Measurements from ENCODE around the gene UNKL.

UNKL gene

DNA sequence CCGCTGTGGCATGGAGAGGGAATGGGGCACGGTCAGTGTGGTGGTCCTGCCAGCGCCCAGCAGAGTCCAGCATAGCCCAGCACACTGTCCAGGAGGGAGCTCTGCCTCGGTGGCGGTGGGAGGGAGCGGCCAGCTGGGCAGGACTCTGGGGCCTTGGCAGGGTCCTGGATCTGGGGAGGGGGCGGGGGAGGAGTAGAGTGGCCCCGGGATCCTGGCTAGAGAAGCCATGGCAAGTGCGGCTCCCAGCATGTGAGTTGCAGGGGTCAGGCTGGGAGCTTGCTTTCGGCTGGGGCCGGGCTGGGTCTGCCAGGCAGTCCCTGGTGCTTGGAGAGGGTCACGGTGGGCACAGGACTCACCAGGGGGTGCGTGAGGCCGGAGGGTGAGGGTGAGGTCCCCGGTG lies 58.9 kb downstream of the UNKL start:
- no peak for DNase-seq (ENCODE audit: low read depth)
- no peak for TF ChIP-seq MYC (IDR thresholded peaks at IDR 0.05; ENCODE audit: low read depth, low read length)
- TF ChIP-seq, protein P1, sequence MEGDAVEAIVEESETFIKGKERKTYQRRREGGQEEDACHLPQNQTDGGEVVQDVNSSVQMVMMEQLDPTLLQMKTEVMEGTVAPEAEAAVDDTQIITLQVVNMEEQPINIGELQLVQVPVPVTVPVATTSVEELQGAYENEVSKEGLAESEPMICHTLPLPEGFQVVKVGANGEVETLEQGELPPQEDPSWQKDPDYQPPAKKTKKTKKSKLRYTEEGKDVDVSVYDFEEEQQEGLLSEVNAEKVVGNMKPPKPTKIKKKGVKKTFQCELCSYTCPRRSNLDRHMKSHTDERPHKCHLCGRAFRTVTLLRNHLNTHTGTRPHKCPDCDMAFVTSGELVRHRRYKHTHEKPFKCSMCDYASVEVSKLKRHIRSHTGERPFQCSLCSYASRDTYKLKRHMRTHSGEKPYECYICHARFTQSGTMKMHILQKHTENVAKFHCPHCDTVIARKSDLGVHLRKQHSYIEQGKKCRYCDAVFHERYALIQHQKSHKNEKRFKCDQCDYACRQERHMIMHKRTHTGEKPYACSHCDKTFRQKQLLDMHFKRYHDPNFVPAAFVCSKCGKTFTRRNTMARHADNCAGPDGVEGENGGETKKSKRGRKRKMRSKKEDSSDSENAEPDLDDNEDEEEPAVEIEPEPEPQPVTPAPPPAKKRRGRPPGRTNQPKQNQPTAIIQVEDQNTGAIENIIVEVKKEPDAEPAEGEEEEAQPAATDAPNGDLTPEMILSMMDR (IDR thresholded peaks at IDR 0.05; ENCODE audit: low read depth, low read length) = no peak
- TF ChIP-seq POLR2A (IDR thresholded peaks at IDR 0.05; ENCODE audit: extremely low read depth, insufficient read length) = no peak
- TF ChIP-seq, protein P2, sequence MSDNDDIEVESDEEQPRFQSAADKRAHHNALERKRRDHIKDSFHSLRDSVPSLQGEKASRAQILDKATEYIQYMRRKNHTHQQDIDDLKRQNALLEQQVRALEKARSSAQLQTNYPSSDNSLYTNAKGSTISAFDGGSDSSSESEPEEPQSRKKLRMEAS (IDR thresholded peaks at IDR 0.05; ENCODE audit: low read depth, low read length) = no peak
- H3K4me3 ChIP-seq (ENCODE audit: low read depth, low read length) = no peak overlapping the region

DNA sequence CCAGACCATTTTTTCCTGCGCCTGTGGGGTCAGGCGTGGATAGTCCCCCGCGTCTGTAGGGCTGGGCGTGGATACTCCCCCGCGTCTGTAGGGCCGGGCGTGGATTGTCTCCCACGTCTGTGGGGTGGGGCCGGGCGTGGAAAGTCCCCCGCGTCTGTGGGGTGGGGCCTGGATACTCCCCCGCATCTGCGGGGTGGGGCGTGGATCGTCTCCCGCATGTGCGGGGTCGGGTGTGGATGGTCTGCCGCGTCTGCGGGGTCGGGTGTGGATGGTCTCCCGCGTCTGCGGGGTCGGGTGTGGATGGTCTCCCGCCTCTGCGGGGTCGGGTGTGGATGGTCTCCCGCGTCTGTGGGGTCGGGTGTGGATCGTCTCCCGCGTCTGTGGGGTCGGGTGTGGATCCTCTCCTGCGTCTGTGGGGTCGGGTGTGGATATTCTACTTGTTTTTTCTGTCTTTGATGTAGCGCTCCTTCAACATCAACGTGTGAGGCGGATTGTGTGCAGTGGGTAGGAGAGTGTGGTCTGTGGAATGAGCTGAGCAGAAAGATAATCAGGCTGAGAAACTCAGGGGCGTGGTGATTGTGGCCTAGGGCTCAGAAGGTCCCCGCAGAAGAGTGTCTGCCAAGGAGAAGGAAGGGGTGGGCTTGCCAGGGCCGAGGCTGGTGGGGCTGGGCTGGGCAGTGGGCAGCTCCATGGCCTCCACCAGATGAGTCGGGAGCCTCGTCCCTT lies 59.5 kb downstream of the UNKL start:
- H3K4me3 ChIP-seq (ENCODE audit: low read depth, low read length) = no peak overlapping the region
- TF ChIP-seq MYC (IDR thresholded peaks at IDR 0.05; ENCODE audit: low read depth, low read length) (no peak), POLR2A (IDR thresholded peaks at IDR 0.05; ENCODE audit: extremely low read depth, insufficient read length) (no peak)
- TF ChIP-seq, protein P1 (IDR thresholded peaks at IDR 0.05; ENCODE audit: low read depth, low read length) = no peak
- DNase-seq (ENCODE audit: low read depth) = no peak

DNA sequence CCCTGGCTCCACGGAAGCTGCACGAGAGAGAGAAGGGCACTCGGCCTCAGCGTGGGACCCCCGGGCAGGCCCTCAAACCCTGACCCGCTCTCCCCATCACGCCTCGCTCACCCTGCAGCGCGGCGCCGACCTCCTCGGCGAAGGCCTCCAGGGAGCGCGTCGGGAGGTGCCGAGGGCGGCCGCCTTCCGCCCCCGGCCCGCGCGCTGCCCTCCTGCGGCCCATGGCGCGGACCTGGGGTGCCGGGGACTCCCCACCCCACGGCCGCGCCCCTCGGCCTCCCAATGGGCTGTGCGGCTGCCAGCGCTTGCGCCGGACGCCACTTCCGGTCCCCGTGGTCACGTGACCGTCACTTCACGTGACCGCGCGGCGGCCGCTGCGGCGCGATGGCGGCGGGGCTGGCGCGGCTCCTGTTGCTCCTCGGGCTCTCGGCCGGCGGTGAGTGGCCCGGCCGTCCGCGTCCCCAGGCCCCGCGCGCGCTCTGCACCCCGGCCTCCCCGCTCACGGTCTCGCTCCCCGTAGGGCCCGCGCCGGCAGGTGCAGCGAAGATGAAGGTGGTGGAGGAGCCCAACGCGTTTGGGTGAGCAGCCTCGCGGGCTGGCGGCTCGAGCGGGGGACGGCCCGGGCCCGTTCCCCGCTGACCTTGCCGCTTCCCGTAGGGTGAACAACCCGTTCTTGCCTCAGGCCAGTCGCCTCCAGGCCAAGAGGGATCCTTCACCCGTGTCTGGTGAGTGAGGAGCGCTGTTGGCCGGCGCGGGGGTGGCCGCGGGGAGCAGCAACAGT lies 62.7 kb downstream of the UNKL start, which contains the start of the genes GNPTG and TSR3:
Gene GNPTG, plus strand, starts transcription at position 350 of the 781 bp plus-strand sequence. Its CDS starts 35 bp downstream, at position 385.
Gene TSR3, minus strand, starts transcription at position 297 of the 781 bp plus-strand sequence. Its CDS starts 74 bp downstream, at position 223.
- peak within 1 kb of the TSS; percentile 90 for H3K4me3 ChIP-seq (ENCODE audit: low read depth, low read length)
- DNase-seq (ENCODE audit: low read depth) = peak; percentile 85
- TF ChIP-seq, protein P2 (IDR thresholded peaks at IDR 0.05; ENCODE audit: low read depth, low read length) = peak; percentile 90
- TF ChIP-seq MYC (IDR thresholded peaks at IDR 0.05; ENCODE audit: low read depth, low read length) (peak; percentile 67), POLR2A (IDR thresholded peaks at IDR 0.05; ENCODE audit: extremely low read depth, insufficient read length) (no peak)

DNA sequence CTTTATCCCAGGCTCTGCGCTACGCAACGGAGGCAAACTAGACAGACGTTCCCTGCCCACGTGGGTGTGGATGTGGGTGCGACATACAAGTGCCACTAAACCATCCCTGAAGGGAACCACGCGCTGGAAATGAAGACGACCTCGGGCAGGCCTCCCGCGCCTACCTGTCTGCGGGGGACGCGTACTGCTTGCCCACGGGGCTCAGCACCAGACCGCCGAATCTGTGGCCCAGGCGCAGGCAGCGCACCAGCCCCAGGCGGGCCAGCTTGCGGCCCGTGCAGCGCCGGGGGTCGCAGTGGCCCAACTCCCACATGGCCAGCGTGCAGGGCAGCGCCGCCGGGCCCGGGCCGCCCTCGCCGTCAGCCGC lies 63.3 kb downstream of the UNKL start:
- TF ChIP-seq POLR2A (IDR thresholded peaks at IDR 0.05; ENCODE audit: extremely low read depth, insufficient read length) (no peak), MYC (IDR thresholded peaks at IDR 0.05; ENCODE audit: low read depth, low read length) (no peak)
- TF ChIP-seq, protein P1 (IDR thresholded peaks at IDR 0.05; ENCODE audit: low read depth, low read length) = no peak
- TF ChIP-seq, protein P2 (IDR thresholded peaks at IDR 0.05; ENCODE audit: low read depth, low read length) = no peak
- H3K4me3 ChIP-seq (ENCODE audit: low read depth, low read length) = peak overlapping the region; percentile 73
- no peak for DNase-seq (ENCODE audit: low read depth)

DNA sequence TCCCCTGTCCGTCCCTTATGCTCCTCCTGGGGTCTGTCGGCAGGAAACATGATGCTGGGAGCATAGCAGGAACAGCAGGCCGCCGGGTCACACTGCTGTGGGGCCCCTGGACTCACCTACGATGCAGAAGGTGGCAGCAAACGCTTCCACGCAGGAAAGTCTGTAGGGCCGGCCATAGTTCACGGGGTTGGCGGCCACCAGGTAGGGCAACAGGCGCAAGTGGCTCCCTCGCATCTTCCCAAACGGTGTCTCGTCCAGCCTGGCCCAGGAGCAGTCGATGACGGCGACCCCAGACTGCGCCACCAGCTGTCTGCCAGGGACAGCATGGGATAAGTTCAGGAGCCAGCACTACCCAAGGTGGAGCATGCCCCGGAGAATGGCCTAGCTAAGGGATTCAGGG lies 63.8 kb downstream of the UNKL start:
- TF ChIP-seq POLR2A (IDR thresholded peaks at IDR 0.05; ENCODE audit: extremely low read depth, insufficient read length) (no peak), MYC (IDR thresholded peaks at IDR 0.05; ENCODE audit: low read depth, low read length) (no peak)
- TF ChIP-seq, protein P1 (IDR thresholded peaks at IDR 0.05; ENCODE audit: low read depth, low read length) = no peak
- TF ChIP-seq, protein P2 (IDR thresholded peaks at IDR 0.05; ENCODE audit: low read depth, low read length) = no peak
- peak overlapping the region; percentile 73 for H3K4me3 ChIP-seq (ENCODE audit: low read depth, low read length)
- no peak for DNase-seq (ENCODE audit: low read depth)

DNA sequence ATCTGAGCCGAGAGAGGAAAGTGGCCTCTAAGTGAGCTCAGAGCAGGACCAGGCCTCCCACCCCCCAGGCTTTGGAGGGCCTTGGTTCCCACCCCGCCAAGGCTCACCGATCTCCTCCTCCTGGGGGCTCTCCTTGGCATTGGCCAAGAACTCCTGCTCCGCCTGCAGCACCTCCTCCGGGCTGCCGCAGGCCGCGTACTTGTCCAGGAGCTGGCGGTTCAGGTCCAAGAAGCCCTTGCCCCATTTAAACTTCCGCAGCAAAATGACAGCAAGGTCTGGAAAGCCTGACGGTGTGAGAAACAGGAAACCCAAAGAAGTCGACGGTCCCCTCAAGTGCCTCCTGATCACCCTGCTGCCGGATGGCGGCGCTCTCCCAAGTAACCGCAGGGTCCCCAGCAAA lies 64.6 kb downstream of the UNKL start:
- TF ChIP-seq, protein P1 (IDR thresholded peaks at IDR 0.05; ENCODE audit: low read depth, low read length) = no peak
- TF ChIP-seq, protein P2 (IDR thresholded peaks at IDR 0.05; ENCODE audit: low read depth, low read length) = no peak
- no peak for DNase-seq (ENCODE audit: low read depth)
- no peak overlapping the region for H3K4me3 ChIP-seq (ENCODE audit: low read depth, low read length)

Measured in NB4 (cell line).